GM12892 (cell line): ENCODE data around the gene CTSL.

ENCODE experiments used
- POLR2A ChIP-seq: IDR thresholded peaks from 2 replicates; pipeline ENCODE4 v1.6.1; 2011; ENCODE audit warnings: low read depth, low read length, control low read depth
- POLR2AphosphoS5 ChIP-seq: IDR thresholded peaks from 2 replicates; pipeline ENCODE4 v1.6.1; 2011; ENCODE audit warnings: low read depth, low read length, control low read depth
- TAF1 ChIP-seq: IDR thresholded peaks from 2 replicates; pipeline ENCODE4 v1.6.1; 2011; ENCODE audit warnings: low read depth, mild to moderate bottlenecking, control low read depth, low read length, borderline replicate concordance

- no peak for TF ChIP-seq POLR2AphosphoS5
- no peak for TF ChIP-seq POLR2A
- no peak for TF ChIP-seq TAF1
Measured at GRCh38 chr9:87749335-87750035, 23.6 kb downstream of the CTSL start.
